Activated CD8-positive, alpha-beta T cell treated with anti-CD3 and anti-CD28 coated beads, Interleukin-2, amount 10 ng/mL, durations not matched to agents 7 days and 5 days (primary cell): ENCODE measurements around the gene CAMK2N2. TPM values are rescaled to one million over a fixed set of nuclear protein-coding genes. Genes with fewer than 3 reads are reported as not detected.
"Not testable (repeated sequence)": the region's sequence is repeated elsewhere in the genome, so short reads cannot be mapped to it uniquely, and the experiment has no call there.

Experiments used
- ATAC-seq: fragments of 150-1000 bp; cut with Tn5 transposase; one replicate; pipeline ENCODE4 v1.10.0; 2021; ENCODE audit warnings: moderate library complexity
- CTCF ChIA-PET: fragments of 350-600 bp; sonication (Branson Sonifier 250); formaldehyde crosslinking; loops from one replicate; lab custom pipeline; 2021; ENCODE audit warnings: antibody characterized with exemption; lab: Charles Lee
- POLR2A ChIA-PET: fragments of 350-600 bp; sonication (Branson Sonifier 250); formaldehyde crosslinking; loops from one replicate; lab custom pipeline; 2021; ENCODE audit warnings: antibody characterized with exemption; lab: Charles Lee
- DNase-seq: peaks from one replicate; pipeline ENCODE4 v3.0.0-alpha.2; 2020
- H3K27ac Mint-ChIP-seq: one replicate; pipeline ENCODE4 v1.8.0; 2021; ENCODE audit warnings: mild to moderate bottlenecking, mixed read lengths
- H3K27me3 Mint-ChIP-seq: one replicate; pipeline ENCODE4 v1.8.0; 2021; ENCODE audit warnings: low read depth, mixed read lengths
- H3K36me3 Mint-ChIP-seq: one replicate; pipeline ENCODE4 v1.8.0; 2021; ENCODE audit warnings: low read depth, mixed read lengths
- H3K4me1 Mint-ChIP-seq: one replicate; pipeline ENCODE4 v1.8.0; 2021; ENCODE audit warnings: low read depth, mixed read lengths
- H3K4me3 Mint-ChIP-seq: one replicate; pipeline ENCODE4 v1.8.0; 2021; ENCODE audit warnings: mild to moderate bottlenecking, mixed read lengths
- H3K9me3 Mint-ChIP-seq: one replicate; pipeline ENCODE4 v1.8.0; 2022; ENCODE audit warnings: mixed read lengths; ENCODE audit not compliant: insufficient read depth
- total RNA-seq, 2 experiments: library from RNA; stranded (reverse); gene quantifications; one replicate each; pipeline ENCODE4 v1.2.3, GENCODE V29; 2021

CAMK2N2 gene
- total RNA-seq, 2 experiments from 2014 or later: not detected

- ATAC-seq, DNase-seq, CTCF ChIA-PET, H3K4me1 Mint-ChIP-seq, H3K4me3 Mint-ChIP-seq, H3K36me3 Mint-ChIP-seq, H3K9me3 Mint-ChIP-seq, POLR2A ChIA-PET, H3K27ac Mint-ChIP-seq: not testable (repeated sequence)
- peaks cover 24% of the 10 kb centered on the region for H3K27me3 Mint-ChIP-seq
Measured at GRCh38 chr3:184267249-184267648, 5.9 kb upstream of the CAMK2N2 start.

- Mint-ChIP-seq H3K36me3 (peaks cover 10% of the 10 kb centered on the region), H3K4me3 (peak overlapping the region; percentile 49), H3K9me3 (no peaks in the 10 kb centered on the region), H3K27ac (no peak overlapping the region), H3K27me3 (peaks cover 35% of the 10 kb centered on the region), H3K4me1 (peaks cover 20% of the 10 kb centered on the region)
- no peak for ATAC-seq
- ChIA-PET POLR2A (no interaction called here), CTCF (interaction anchor here (1.0 to 1.8 kb wide), 4 partner anchors 8 to 36 kb away, joined by 3 to 6 read pairs (median 4); partner anchors contain the start of gene EEF1AKMT4)
- no peak for DNase-seq
Measured at GRCh38 chr3:184262764-184263179, 1.4 kb upstream of the CAMK2N2 start.

- Mint-ChIP-seq H3K27ac (peak overlapping the region; percentile 48), H3K4me1 (peaks cover 20% of the 10 kb centered on the region), H3K27me3 (peaks cover 32% of the 10 kb centered on the region), H3K4me3 (peak overlapping the region; percentile 80), H3K36me3 (peaks cover 12% of the 10 kb centered on the region), H3K9me3 (no peaks in the 10 kb centered on the region)
- ChIA-PET CTCF (interaction anchor here (0.5 to 1.8 kb wide), 5 partner anchors 9 to 35 kb away, joined by 3 to 6 read pairs (median 3); partner anchors contain the start of gene EEF1AKMT4), POLR2A (no interaction called here)
- peak; percentile 37 for DNase-seq
- peak; percentile 20 for ATAC-seq
Measured at GRCh38 chr3:184261854-184262763, 756 bp upstream of the CAMK2N2 start.

GRCh38 chr3:184260724-184261269 is 556 bp downstream of the CAMK2N2 start:
- H3K36me3 Mint-ChIP-seq: peaks cover 12% of the 10 kb centered on the region
- peaks cover 20% of the 10 kb centered on the region for H3K4me1 Mint-ChIP-seq
- H3K4me3 Mint-ChIP-seq: peak overlapping the region; percentile 66
- ATAC-seq (no peak), DNase-seq (no peak)
- no peak overlapping the region for H3K27ac Mint-ChIP-seq
- ChIA-PET CTCF (interaction anchor here (1.2 to 2.7 kb wide), 2 partner anchors 11 to 365 kb away, joined by 3 to 11 read pairs; partner anchors contain the start of gene EEF1AKMT4), POLR2A (no interaction called here)
- H3K9me3 Mint-ChIP-seq: no peaks in the 10 kb centered on the region
- peaks cover 30% of the 10 kb centered on the region for H3K27me3 Mint-ChIP-seq

- peaks cover 29% of the 10 kb centered on the region for H3K27me3 Mint-ChIP-seq
- no peaks in the 10 kb centered on the region for H3K9me3 Mint-ChIP-seq
- DNase-seq (peak; percentile 49), ATAC-seq (peak; percentile 63)
- H3K36me3 Mint-ChIP-seq: peaks cover 12% of the 10 kb centered on the region
- POLR2A ChIA-PET: no interaction called here
- peaks cover 23% of the 10 kb centered on the region for H3K4me1 Mint-ChIP-seq
- CTCF ChIA-PET: interaction anchor here (0.9 to 2.7 kb wide), 3 partner anchors 10 to 364 kb away, joined by 3 to 11 read pairs (median 3); partner anchors contain the start of gene EEF1AKMT4
- H3K27ac Mint-ChIP-seq: peak overlapping the region; percentile 55
- H3K4me3 Mint-ChIP-seq: peak overlapping the region; percentile 66
Measured at GRCh38 chr3:184259878-184260723, 1.3 kb downstream of the CAMK2N2 start.

- Mint-ChIP-seq H3K9me3 (no peaks in the 10 kb centered on the region), H3K36me3 (peaks cover 12% of the 10 kb centered on the region), H3K27me3 (peaks cover 26% of the 10 kb centered on the region), H3K27ac (no peak overlapping the region), H3K4me1 (peaks cover 23% of the 10 kb centered on the region), H3K4me3 (peak overlapping the region; percentile 38)
- DNase-seq (no peak), ATAC-seq (no peak)
- ChIA-PET POLR2A (no interaction called here), CTCF (interaction anchor here (0.9 to 2.7 kb wide), 2 partner anchors 10 to 31 kb away, joined by 3 to 11 read pairs; partner anchors contain the start of gene EEF1AKMT4)
Measured at GRCh38 chr3:184259396-184259877, 1.9 kb downstream of the CAMK2N2 start.

- no peak overlapping the region for H3K4me3 Mint-ChIP-seq
- no peak for ATAC-seq
- peaks cover 26% of the 10 kb centered on the region for H3K27me3 Mint-ChIP-seq
- DNase-seq: no peak
- ChIA-PET CTCF (interaction anchor here (1.0 to 2.7 kb wide), 2 partner anchors 9 to 31 kb away, joined by 4 to 11 read pairs; partner anchors contain the start of gene EEF1AKMT4), POLR2A (no interaction called here)
- H3K36me3 Mint-ChIP-seq: peaks cover 12% of the 10 kb centered on the region
- H3K4me1 Mint-ChIP-seq: peaks cover 23% of the 10 kb centered on the region
- H3K27ac Mint-ChIP-seq: no peak overlapping the region
- no peaks in the 10 kb centered on the region for H3K9me3 Mint-ChIP-seq
Measured at GRCh38 chr3:184258926-184259325, 2.4 kb downstream of the CAMK2N2 start.

- no peak overlapping the region for H3K27ac Mint-ChIP-seq
- POLR2A ChIA-PET: no interaction called here
- no peak for ATAC-seq
- CTCF ChIA-PET: no interaction called here
- peaks cover 19% of the 10 kb centered on the region for H3K4me1 Mint-ChIP-seq
- no peaks in the 10 kb centered on the region for H3K9me3 Mint-ChIP-seq
- peaks cover 20% of the 10 kb centered on the region for H3K27me3 Mint-ChIP-seq
- peaks cover 12% of the 10 kb centered on the region for H3K36me3 Mint-ChIP-seq
- H3K4me3 Mint-ChIP-seq: no peak overlapping the region
- no peak for DNase-seq
Measured at GRCh38 chr3:184257083-184257915, 4.1 kb downstream of the CAMK2N2 start.

- no peak for ATAC-seq
- Mint-ChIP-seq H3K9me3 (no peaks in the 10 kb centered on the region), H3K27me3 (peaks cover 10% of the 10 kb centered on the region), H3K4me3 (no peak overlapping the region), H3K4me1 (peaks cover 10% of the 10 kb centered on the region), H3K36me3 (peaks cover 8% of the 10 kb centered on the region), H3K27ac (no peak overlapping the region)
- ChIA-PET CTCF (interaction anchor here (1.2 to 2.0 kb wide), 2 partner anchors 25 to 28 kb away, joined by 5 to 11 read pairs; no protein-coding TSS in a partner anchor), POLR2A (no interaction called here)
- no peak for DNase-seq
Measured at GRCh38 chr3:184255291-184256039, 5.9 kb downstream of the CAMK2N2 start.
